ENCODE data around the gene ATOH8.
"Not testable (repeated sequence)": the region's sequence is repeated elsewhere in the genome, so short reads cannot be mapped to it uniquely, and the experiment has no call there.

Gene ATOH8

GRCh38 chr2:85753525-85754312 lies at the start of gene ATOH8:
TSS of gene ATOH8 (plus strand) at chr2:85753991. CDS start at chr2:85754190, 199 bp downstream.
- peak; percentile 65 to 74 for DNase-seq

GRCh38 chr2:85704038-85704437 lies 49.8 kb upstream of the ATOH8 start:
- no peak for DNase-seq

- DNase-seq: no peak
Observed at GRCh38 chr2:85704800-85705679, 48.8 kb upstream of the ATOH8 start.

DNA sequence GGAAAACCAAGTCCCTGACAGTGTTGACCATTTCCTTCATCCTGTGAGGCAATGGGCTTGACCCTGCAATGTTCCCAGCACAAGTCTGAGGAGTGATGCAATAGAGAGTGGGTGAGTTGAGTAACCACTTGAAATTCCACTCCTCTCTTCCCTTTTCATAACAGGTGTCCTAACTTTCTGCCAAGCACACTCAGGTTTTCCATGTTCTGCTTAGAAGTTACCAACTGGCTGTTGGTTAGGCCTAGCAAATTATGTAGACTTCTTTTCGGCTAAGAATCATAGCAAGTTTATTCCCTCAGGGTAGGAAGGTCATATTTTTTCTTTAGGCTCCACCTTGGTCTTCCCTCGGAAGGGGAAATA lies 48.1 kb upstream of the ATOH8 start:
- DNase-seq: no peak

DNA sequence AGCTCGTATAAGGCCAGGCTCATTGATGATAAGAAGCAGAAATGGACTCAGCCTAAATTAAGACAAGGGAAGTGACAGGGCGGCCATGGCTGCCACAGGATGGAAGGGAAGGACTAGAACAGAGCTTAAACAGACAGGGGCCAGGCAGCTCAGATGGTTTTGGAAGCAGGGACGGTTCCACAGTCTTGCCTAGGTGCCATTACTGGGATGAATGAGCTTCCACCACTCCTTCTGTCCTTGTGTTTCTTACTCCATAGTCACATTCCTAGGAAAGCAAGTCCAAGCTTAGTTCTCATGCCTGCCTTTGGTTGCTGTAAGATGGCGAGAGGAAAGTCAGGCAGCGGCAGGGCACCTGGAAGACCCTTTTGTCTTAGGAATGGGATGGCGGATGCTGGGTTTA lies 47.7 kb upstream of the ATOH8 start:
- DNase-seq: no peak

DNA sequence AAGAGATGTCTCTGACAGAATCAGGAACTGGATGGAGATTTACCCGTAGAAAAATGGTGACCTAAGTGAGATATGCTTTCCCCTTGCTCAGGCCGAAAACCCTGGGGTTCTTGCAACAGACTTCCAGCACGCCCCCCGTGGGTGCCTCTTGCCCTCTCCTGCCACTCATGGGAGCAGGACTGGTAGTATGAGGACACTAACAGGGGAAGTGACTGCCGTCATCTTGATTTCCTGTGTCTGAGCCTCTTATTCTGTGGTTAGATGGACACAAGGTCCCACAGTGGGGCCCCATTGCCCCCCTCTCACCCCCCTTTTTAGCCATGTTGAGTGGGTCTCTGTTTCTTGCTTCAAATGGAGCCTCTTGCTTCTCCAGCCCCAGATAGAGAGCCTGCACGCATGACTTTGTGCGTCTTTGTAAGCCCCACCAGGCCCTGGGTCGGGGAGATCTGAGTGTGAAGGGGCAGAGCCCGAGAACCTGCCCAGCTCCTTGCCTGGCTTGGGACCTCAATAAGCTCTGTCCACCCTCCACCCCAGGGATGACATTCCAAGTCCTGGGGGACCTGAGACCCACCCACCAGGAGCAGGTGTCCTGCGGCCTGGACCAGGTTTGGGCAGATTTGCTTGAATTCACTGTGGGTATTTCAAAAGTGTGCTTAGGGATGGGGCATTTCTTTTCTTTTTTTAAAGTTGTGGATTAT lies 47.0 kb upstream of the ATOH8 start:
- peak in 1 of 2 donors; percentile 44 for DNase-seq

DNA sequence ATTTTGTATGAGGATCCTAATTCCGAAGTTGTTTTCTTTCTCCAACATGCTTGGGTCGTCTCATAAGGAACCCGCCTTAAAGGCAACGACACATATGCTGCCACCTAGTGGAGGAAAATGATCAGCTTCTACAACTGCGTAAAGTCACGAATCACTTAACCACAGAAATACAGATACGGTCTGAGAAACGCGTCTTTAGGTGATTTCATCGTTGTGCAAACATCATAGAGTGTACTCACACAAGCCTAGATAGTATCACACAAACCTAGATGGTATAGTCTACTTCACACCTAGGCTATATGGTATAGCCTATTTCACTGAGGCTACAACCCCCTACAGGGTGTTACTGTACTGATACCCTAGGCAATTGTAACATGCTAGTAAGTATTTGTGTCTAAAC lies 46.5 kb upstream of the ATOH8 start:
- DNase-seq: peak in 1 of 2 donors; percentile 80

GRCh38 chr2:85708641-85709040 lies 45.1 kb upstream of the ATOH8 start:
- no peak for DNase-seq

DNA sequence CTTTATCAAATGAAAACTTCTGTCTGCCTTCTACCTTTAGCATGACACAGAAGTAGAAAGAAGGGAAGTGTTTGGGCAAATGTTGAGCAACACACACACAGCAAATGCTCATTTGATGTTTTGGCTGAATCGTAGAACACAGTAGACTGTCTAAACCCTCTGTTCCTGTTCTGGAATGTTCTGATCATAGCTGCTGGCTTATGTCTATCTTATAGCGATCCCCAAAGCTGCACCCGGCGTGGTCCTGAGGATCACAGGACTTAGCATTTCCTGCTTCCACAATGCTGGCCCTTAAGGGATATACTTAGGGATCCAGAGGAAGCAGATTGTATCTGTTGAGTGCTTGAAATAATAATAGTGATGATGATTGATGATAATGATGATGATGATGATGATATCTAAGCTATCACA lies 44.4 kb upstream of the ATOH8 start:
- DNase-seq: no peak

DNA sequence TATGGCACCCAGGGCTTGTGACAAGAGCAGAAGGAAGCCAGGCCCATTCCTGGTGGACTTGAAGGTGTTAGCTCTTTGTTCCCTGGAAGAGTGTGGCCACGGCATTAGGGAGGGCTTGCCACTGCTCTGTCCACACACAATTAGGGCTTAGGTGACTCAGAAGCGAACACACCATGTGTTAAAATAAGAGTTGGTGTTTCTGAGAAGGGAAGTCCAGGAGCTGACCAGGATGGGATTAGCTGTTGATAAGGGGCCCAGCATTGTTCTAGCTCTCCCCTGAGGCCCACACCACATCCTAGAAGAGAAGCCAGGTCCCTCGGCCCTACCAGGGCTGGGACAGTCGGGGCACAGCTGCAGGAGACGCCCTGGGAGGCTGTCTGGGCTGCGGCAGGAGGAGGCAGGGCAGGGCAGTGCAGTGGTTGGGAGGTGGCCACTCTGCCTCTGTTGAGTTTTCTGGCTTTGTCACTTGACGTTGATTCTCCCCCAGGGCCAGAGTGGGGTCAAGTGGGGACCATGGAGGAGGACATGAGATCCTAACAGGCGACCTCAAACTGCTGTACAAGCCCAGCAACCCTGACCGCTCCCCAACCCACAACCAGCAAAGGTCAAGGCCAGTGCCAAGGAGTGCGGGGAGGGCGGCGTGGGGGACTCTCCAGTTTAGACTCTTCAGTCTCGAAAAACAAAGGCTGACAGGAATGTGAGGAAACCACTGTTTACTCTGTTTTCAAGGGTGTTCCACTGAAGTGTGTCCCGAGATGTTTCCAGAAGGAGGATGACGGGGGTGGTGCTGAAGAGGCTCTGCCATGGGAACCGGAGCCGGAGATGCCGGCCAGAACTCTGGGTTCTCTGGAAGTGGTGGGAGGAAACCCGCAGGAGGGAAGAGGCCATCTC lies 42.9 kb upstream of the ATOH8 start:
- no peak for DNase-seq

- DNase-seq: no peak
Observed at GRCh38 chr2:85711578-85712060, 42.2 kb upstream of the ATOH8 start.

- no peak for DNase-seq
Observed at GRCh38 chr2:85712336-85712735, 41.5 kb upstream of the ATOH8 start.

- DNase-seq: peak in 1 of 2 donors; percentile 19
Observed at GRCh38 chr2:85712849-85713612, 40.8 kb upstream of the ATOH8 start.

- no peak for DNase-seq
Observed at GRCh38 chr2:85713836-85714235, 40.0 kb upstream of the ATOH8 start.

- DNase-seq: not testable (repeated sequence)
Observed at GRCh38 chr2:85714421-85714820, 39.4 kb upstream of the ATOH8 start.

GRCh38 chr2:85714841-85715240 lies 39.0 kb upstream of the ATOH8 start:
- DNase-seq: no peak

DNA sequence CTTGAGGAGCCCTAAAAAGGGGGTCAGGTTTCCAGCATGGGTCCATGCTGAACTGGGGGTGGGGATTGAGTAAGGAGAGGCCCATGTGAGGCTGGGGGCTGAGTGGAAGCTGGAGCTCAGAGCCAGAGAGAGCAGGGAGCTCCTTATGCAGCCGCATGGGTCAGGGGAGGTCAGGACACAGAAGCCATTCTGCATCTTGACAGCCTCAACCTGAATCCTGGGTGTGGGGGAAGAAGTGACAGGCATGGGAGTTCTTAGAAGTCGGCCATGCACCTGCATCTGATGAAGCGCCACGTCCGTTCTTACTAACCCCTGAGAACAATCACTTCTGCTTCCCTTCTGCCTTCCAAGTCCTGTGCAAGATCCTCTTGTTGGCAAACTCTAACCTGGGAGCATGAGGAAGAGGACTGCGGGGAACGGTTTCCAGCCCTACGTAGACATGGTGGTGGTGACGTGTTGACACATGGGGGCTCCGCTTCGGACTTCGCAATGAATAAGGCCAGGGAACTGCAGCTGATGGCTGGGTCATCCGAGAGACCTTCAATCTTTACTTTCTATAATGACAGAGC lies 37.4 kb upstream of the ATOH8 start:
- no peak for DNase-seq

DNA sequence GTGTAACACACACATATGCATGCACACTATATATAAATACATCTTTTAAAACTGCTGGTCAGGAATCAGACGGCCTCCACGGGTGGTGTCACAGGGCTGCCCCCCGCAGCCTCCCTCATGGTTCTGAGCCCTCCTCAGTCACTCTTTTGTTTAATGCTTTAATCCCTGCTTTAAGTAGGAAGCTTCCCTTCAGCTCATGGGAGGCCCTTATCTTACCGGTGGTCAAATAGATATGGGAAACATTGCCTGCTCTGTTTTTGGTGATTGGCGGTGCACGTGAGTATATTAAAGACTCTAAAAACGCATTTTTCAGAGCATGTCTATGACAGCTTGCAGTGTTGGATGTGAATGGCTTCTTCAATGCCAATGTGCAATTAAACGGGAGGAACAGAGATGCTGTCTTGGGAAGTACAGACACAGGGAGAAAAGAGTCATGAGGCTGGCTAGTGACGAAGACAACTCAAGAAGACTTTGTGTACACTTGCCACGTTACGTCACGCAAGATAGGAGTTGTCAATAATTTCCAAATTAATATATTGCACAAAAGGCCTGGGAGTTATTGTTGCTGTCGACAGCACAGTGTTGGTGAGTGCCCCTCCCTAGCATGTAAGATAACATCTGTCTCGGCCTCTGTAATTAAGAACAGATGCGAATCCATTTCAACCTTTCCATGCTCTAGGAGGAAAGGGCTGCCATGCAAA lies 36.3 kb upstream of the ATOH8 start:
- DNase-seq: no peak

- DNase-seq: no peak
Observed at GRCh38 chr2:85718009-85718391, 35.8 kb upstream of the ATOH8 start.

GRCh38 chr2:85718885-85719492 lies 34.8 kb upstream of the ATOH8 start:
- DNase-seq: no peak

Measured in hippocampal formation (tissue), 2 donors.